SU-DHL-6 (cell line): ENCODE data around the gene TMEM41A.

Experiments
- EZH2phosphoT487 ChIP-seq: fragments of 200-600 bp; sonication (generic), shearing (Covaris generic); conservative IDR thresholded peaks from 2 replicates; pipeline ENCODE4 v1.6.1; 2018; ENCODE audit warnings: mild to moderate bottlenecking, antibody characterized with exemption, low read length, moderate library complexity, mixed read lengths
- TF ChIP-seq, protein P1 (sequence below): fragments of 200-600 bp; sonication (generic); IDR thresholded peaks from one replicate; pipeline ENCODE4 v1.5.1; 2017; ENCODE audit warnings: antibody characterized with exemption, mild to moderate bottlenecking, low read length, moderate library complexity; ENCODE audit not compliant: insufficient read depth, poor library complexity, severe bottlenecking

DNA sequence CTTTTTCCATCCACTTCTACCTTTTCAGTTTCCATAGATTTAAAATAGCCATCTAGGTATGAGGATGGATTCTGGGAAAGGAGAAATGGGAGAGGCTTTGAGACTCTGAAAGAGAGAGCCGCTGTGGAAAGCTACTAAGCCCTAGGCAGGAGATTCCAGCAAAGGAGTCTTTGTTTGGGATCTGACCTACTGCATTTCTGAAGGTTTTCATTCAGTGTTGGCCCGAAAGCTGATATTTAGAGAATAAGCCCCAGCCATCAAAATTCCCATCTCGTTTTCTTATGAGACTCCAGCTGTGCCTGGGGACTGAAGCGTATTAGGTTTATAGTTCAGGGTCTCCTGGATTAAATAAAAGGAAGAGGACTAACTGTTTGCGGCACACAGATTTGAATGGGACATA, 34.1 kb upstream of the TMEM41A start:
- TF ChIP-seq, protein P1, sequence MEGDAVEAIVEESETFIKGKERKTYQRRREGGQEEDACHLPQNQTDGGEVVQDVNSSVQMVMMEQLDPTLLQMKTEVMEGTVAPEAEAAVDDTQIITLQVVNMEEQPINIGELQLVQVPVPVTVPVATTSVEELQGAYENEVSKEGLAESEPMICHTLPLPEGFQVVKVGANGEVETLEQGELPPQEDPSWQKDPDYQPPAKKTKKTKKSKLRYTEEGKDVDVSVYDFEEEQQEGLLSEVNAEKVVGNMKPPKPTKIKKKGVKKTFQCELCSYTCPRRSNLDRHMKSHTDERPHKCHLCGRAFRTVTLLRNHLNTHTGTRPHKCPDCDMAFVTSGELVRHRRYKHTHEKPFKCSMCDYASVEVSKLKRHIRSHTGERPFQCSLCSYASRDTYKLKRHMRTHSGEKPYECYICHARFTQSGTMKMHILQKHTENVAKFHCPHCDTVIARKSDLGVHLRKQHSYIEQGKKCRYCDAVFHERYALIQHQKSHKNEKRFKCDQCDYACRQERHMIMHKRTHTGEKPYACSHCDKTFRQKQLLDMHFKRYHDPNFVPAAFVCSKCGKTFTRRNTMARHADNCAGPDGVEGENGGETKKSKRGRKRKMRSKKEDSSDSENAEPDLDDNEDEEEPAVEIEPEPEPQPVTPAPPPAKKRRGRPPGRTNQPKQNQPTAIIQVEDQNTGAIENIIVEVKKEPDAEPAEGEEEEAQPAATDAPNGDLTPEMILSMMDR, result no peak
- TF ChIP-seq EZH2phosphoT487, result no peak
